ENCODE data around the gene LRRC56.

LRRC56 gene

GRCh38 chr11:592501-592900, 55.2 kb downstream of the LRRC56 start:
- DNase-seq (ENCODE audit: low read depth in 1 of 2, low spot score in 1 of 2) = no peak

DNA sequence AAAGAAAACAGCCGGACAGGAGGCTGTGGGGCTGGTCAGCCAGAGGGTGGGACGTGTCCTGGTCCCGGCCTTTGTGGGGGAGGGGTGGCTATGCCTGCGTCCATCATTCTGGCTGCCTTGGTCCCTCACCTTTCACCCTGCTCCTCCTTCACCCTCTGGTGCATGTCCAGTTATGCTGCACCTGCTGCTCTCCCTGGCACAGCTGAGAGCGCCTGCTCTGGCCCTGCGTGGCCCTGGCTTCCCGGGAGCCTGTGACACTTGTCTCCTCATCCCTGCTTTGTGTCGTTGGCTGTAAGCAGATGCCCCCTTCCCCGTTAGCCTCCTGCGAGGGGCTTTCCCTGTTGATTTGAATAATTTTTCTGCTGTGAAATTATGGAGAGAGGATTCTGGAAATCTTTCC, 55.6 kb downstream of the LRRC56 start:
- DNase-seq (ENCODE audit: low read depth in 1 of 2, low spot score in 1 of 2) = no peak

- no peak for DNase-seq (ENCODE audit: low read depth in 1 of 2, low spot score in 1 of 2)
Observed at GRCh38 chr11:593347-593746, 56.0 kb downstream of the LRRC56 start.

DNA sequence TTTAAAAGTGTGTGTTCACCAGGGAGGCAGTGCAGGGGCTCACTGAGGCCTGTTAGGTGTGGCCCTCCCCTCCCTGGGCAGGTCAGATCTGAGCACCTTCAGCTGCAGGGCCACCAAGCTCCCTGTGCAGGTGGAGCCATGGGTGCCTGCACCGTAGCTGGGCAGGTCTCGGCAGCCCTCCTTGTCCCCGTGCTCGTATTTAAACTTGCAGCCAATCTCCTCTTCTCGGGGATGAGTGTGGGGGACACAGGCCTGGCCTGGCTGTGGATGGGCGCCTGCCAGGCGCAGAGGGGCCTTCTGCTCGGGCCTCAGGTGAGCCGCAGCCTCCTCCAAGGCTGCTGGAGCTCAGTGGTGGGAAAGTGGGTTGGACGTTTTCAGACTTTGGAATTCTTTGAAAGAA, 58.1 kb downstream of the LRRC56 start:
- DNase-seq (ENCODE audit: low read depth in 1 of 2, low spot score in 1 of 2) = no peak

DNA sequence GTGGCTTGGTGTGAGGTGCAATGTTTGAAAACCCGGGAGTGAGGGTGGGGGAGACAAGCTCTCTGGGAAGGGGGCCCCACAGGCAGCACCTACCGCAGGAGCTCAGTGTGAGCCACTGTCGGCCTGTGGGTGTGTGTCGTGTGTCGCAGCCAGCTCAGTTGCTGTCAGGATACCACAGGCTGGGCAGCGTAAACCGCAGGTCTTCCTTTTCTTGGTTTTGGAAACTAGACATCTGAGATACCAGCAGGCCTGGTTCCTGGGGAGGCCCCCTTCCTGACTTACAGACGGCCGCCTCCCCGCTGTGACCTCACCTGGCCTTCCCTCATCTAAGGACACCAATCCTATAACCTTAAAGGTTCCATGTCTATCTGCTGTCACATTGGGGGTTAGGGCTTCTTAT, 59.0 kb downstream of the LRRC56 start:
- DNase-seq (ENCODE audit: low read depth in 1 of 2, low spot score in 1 of 2) = no peak

- DNase-seq (ENCODE audit: low read depth in 1 of 2, low spot score in 1 of 2) = no peak
Observed at GRCh38 chr11:597166-597725, 59.9 kb downstream of the LRRC56 start.

DNA sequence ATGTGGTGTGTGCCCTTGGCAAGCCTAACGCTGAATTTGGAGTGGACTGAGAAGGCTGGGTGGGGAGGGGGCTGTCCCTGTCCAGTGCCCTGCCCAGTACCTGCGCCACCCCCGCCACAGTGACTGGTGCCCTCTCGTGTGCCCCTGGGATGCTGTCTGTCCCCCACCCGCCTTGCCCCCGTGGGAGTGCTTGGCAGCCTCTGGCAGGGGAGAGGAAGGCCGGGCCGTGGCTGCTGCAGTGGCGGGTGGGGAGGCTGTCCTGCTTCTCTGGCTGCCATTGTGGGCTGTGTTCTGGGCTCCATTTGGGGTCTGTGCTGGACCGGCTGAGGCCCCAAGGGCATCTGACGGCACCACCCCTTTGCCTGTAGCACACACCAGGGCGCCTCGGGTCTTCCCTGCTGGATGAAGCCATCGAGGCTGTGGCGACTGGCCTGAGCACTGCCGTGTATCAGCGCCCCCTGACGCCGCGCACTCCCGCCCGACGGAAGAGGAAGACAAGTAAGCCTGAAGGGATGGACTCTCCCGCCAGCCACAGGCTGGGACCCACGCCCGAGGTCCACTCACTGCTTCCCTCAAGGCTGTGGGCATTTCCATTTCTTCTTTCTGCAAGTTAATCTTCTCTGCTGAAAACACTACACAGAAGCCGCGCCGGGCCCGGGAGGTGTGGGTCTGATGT, 60.8 kb downstream of the LRRC56 start:
- no peak for DNase-seq (ENCODE audit: low read depth in 1 of 2, low spot score in 1 of 2)

DNA sequence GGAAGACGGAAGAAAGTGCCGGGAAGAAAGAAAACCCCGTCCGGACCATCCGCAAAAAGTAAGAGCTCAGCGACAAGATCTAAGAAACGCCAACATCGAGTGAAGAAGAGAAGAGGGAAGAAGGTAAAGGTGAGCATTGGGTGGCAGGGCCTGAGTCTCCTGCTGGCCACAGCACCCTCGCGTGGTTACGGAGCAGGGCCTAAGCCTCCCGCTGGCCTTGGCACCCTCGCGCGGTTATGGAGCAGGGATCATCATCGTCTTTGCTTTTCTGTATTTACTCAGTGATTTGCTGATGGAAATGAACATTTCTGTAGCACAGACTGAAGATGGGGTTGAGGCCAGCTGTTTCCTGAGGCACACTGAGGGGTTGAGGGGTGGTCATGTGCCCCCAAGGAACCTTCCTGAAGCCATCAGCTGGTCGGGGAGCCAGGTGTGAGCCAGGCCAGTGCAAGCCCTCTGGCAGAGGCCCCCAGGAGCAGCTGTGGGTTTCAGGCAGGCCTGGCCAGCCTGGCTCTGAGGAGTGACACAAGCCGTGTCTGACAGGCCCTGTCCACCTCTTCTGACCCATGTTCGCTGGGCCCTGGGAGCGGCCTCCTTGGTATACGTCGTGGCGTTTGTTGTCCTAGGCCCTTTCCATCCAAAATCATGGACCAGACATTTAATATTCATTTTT, 64.4 kb downstream of the LRRC56 start:
- no peak for DNase-seq (ENCODE audit: low read depth in 1 of 2, low spot score in 1 of 2)

DNA sequence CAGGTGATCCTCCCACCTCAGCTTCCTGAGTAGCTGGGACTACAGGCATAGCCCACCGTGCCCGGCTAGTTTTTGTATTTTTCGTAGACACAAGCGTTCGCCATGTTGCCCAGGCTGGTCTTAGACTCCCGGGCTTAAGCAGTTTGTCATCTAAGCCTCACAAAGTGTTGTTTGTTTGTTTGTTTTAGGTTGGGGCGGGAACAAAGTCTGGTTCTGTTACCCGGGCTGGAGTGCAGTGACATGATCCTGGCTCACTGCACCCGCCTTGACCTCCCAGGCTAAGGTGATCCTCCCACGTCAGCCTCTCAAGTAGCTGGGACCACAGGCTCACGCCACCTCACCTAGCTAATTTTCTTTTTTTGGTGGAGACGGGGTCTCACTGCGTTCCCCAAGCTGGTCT, 65.8 kb downstream of the LRRC56 start:
- no peak for DNase-seq (ENCODE audit: low read depth in 1 of 2, low spot score in 1 of 2)
